Tibial artery (tissue), 4 donors: Measurements from ENCODE around the gene SFXN2.
"Not testable (repeated sequence)": the region's sequence is repeated elsewhere in the genome, so short reads cannot be mapped to it uniquely, and the experiment has no call there.

Experiments used
- DNase-seq, 2 donors: peaks; one replicate each; pipeline ENCODE4 v3.0.0-alpha.2; 2019
- H3K27ac ChIP-seq, 2 donors: fragments of 200-600 bp; sonication (generic) in 1 of 2; 1 replicate in 1 of 2; 2 replicates in 1 of 2; pipeline ENCODE4 v1.5.1; 2018 to 2019; ENCODE audit warnings: mild to moderate bottlenecking in 1 of 2
- H3K27me3 ChIP-seq, 2 donors: fragments of 200-600 bp; sonication (generic) in 1 of 2; one replicate each; pipeline versions ENCODE4 v1.5.1 to v1.6.0; 2016 to 2019
- H3K36me3 ChIP-seq, 3 donors: fragments of 200-600 bp; sonication (generic) in 2 of 3; one replicate each; pipeline ENCODE4 v1.5.1; 2016 to 2019; ENCODE audit warnings: mild to moderate bottlenecking in 2 of 3
- H3K4me1 ChIP-seq, 4 donors: fragments of 200-600 bp; sonication (generic) in 2 of 4; 1 replicate in 3 of 4; 2 replicates in 1 of 4; pipeline ENCODE4 v1.5.1; 2016 to 2019
- H3K4me3 ChIP-seq, 2 donors: fragments of 200-600 bp; sonication (generic) in 1 of 2; 1 replicate in 1 of 2; 2 replicates in 1 of 2; pipeline ENCODE4 v1.5.1; 2018 to 2019; ENCODE audit warnings: mild to moderate bottlenecking in 2 of 2
- H3K9me3 ChIP-seq, 3 donors: fragments of 200-600 bp; sonication (generic) in 1 of 3; one replicate each; pipeline ENCODE4 v1.5.1; 2016 to 2019
- intact Hi-C: fragments of 100-400 bp; cut with DNase I; formaldehyde crosslinking; loops from one replicate; pipeline ENCODE4 v1.15.0; 2023; ENCODE audit warnings: low total_unique reads
- TF ChIP-seq, protein P1 (sequence below), 2 experiments: fragments of 200-600 bp in 1 of 2; fragments of 450-650 bp in 1 of 2; IDR thresholded peaks; one replicate each; pipeline ENCODE4 v1.5.1; 2017 to 2019; ENCODE audit warnings: antibody characterized with exemption in 2 of 2, mild to moderate bottlenecking in 1 of 2, moderate library complexity in 1 of 2

SFXN2 gene

DNA sequence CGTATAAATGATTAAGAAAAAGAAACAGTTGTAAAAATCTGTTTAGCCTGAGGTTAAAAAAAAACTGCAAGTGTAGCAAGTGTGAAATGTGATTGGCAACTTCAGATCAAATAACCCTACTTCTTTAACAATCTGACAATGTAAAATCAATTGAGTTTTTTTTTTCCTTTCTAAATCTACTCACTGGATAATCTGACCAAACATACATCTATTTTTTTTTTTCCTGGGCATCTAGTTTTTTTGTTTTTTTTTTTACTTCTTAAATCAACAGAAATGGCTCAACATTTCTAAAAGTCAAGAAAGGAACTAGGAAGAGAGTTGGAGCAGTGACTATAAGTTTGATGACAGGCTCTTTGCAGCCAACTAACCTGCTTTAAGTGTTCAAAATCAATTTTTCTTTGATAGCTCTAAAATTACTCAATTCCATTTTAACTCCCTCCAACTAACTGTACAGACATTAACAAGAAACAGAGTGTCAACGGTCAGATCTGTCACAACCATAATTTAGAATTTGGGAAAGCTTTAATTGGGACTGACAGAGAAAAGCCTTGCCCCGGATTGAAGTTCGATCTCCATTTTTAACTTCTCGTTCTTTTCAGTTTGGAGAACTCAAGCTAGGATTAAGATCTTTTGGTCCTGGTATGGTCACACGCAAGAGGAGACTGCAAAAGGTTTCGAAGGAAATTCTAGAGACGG lies 1.4 kb upstream of the SFXN2 start:
- H3K27ac ChIP-seq = peak overlapping the region; percentile 87 to 90
- H3K4me3 ChIP-seq = peak overlapping the region; percentile 96 to 98
- no peaks in the 10 kb centered on the region for H3K9me3 ChIP-seq
- H3K4me1 ChIP-seq = peaks cover 0 to 20% (median 10%) of the 10 kb centered on the region in 4 donors
- no peak for DNase-seq
- TF ChIP-seq, protein P1, sequence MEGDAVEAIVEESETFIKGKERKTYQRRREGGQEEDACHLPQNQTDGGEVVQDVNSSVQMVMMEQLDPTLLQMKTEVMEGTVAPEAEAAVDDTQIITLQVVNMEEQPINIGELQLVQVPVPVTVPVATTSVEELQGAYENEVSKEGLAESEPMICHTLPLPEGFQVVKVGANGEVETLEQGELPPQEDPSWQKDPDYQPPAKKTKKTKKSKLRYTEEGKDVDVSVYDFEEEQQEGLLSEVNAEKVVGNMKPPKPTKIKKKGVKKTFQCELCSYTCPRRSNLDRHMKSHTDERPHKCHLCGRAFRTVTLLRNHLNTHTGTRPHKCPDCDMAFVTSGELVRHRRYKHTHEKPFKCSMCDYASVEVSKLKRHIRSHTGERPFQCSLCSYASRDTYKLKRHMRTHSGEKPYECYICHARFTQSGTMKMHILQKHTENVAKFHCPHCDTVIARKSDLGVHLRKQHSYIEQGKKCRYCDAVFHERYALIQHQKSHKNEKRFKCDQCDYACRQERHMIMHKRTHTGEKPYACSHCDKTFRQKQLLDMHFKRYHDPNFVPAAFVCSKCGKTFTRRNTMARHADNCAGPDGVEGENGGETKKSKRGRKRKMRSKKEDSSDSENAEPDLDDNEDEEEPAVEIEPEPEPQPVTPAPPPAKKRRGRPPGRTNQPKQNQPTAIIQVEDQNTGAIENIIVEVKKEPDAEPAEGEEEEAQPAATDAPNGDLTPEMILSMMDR (IDR thresholded peaks at IDR 0.05) = no peak
- intact Hi-C loops = loop anchor here (5.0 to 10.0 kb wide), 2 partner anchors 66 to 652 kb away; partner anchors contain the start of gene TAF5
- H3K36me3 ChIP-seq = no peaks in the 10 kb centered on the region
- H3K27me3 ChIP-seq = no peaks in the 10 kb centered on the region

DNA sequence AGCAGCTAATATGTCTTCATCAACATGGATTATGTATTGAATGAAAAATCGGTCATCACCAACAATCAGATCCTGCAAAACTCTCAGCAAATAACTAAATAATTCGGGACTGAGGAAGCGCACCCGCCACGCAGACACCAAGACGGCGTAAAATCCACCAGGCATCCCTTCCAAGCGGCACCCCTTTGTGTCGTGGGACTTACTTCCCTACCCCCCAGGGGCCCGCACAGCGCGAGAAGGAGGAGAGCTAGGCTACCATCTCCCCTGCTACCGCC lies 960 bp upstream of the SFXN2 start:
- TF ChIP-seq, protein P1 (IDR thresholded peaks at IDR 0.05) = peak in 1 of 2 experiments; percentile 52
- Histone ChIP-seq H3K36me3 (no peaks in the 10 kb centered on the region), H3K27ac (peak overlapping the region; percentile 87 to 90), H3K9me3 (no peaks in the 10 kb centered on the region), H3K4me3 (peak overlapping the region; percentile 96 to 98), H3K4me1 (peaks cover 0 to 20% (median 10%) of the 10 kb centered on the region in 4 donors), H3K27me3 (no peaks in the 10 kb centered on the region)
- DNase-seq = no peak
- intact Hi-C loops = loop anchor here (5.0 to 10.0 kb wide), 2 partner anchors 66 to 651 kb away; partner anchors contain the start of gene TAF5

DNA sequence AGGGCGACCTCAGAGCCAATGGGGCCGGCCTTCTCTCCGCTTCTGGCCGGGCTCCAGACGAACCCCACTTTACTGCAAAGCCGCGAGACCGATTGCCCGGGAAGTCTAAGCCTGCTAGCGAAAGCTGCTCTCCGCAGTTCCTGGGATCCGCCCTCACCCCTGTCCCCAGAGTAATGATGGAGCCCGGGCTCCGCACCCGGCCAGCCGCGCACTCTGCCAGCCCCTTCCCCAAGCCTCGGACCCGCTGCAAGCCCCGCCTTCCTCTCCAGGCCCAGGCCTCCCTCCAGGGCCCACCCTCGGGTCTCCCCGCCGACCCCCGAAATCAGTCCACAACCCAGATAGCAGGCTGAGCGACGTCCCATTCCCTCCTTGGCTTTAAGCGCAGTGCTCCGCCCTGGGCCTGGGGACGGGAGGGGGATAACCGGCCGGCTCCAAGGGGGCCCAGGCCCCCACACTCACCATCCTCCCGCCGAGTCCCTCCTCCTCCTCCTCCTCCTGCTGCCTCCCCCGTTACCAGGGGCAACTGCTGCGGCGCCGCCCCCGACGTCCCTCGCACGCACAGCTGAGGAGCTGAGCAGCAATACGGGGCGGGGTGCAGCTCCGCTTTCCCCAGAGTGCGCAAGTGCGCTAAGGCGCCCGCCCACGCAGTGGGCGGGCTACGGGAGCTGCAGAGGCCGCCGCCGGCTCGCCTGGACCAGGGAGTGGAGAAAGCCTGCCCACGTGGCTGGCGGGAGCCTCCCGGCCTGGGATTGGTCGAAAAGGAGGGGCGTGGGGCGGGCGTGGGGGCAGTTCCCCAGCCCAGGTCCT lies 419 bp upstream of the SFXN2 start, which contains the start of gene ARL3:
ARL3 (minus strand) TSS at position 584 of the 807 bp plus-strand sequence; CDS start at position 462, 122 bp downstream.
- TF ChIP-seq, protein P1 (IDR thresholded peaks at IDR 0.05) = peak in 1 of 2 experiments; percentile 54
- peaks cover 0 to 20% (median 10%) of the 10 kb centered on the region in 4 donors for H3K4me1 ChIP-seq
- no peaks in the 10 kb centered on the region for H3K36me3 ChIP-seq
- H3K4me3 ChIP-seq = peak within 1 kb of the TSS; percentile 96 to 98
- H3K27me3 ChIP-seq = no peaks in the 10 kb centered on the region
- DNase-seq = peak; percentile 98 to 99
- intact Hi-C loops = loop anchor here (5.0 to 10.0 kb wide), 2 partner anchors 67 to 651 kb away; partner anchors contain the start of gene TAF5
- no peaks in the 10 kb centered on the region for H3K9me3 ChIP-seq
- peak within 1 kb of the TSS; percentile 87 to 90 for H3K27ac ChIP-seq

DNA sequence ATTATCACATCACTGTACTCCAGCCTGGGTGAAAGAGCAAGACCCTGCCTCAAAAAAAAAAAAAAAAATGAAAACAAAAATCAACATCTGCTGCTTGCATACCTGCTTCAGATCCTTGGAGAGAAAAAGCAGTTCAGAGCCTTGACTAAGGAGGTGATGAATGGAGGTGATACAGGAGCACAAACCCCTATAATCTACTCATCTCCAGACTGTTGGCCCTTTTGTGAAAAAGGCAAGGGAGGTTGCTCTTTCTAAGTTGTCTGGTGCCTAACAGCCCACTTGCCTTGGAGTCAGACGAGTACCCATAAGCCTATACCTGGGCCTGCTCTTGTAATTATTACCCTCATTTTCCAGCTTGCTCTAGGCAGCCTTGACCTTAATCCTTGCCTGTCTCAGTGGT lies 1.4 kb downstream of the SFXN2 start:
- Histone ChIP-seq H3K27ac (no peak overlapping the region), H3K9me3 (no peaks in the 10 kb centered on the region), H3K27me3 (no peaks in the 10 kb centered on the region), H3K4me3 (no peak overlapping the region), H3K36me3 (no peaks in the 10 kb centered on the region), H3K4me1 (peaks cover 0 to 23% (median 10%) of the 10 kb centered on the region in 4 donors)
- DNase-seq = no peak
- TF ChIP-seq, protein P1 (IDR thresholded peaks at IDR 0.05) = no peak
- intact Hi-C loops = loop anchor here (10.0 kb wide), 1 partner anchor 649 kb away; the partner anchor contains the start of gene TAF5

DNA sequence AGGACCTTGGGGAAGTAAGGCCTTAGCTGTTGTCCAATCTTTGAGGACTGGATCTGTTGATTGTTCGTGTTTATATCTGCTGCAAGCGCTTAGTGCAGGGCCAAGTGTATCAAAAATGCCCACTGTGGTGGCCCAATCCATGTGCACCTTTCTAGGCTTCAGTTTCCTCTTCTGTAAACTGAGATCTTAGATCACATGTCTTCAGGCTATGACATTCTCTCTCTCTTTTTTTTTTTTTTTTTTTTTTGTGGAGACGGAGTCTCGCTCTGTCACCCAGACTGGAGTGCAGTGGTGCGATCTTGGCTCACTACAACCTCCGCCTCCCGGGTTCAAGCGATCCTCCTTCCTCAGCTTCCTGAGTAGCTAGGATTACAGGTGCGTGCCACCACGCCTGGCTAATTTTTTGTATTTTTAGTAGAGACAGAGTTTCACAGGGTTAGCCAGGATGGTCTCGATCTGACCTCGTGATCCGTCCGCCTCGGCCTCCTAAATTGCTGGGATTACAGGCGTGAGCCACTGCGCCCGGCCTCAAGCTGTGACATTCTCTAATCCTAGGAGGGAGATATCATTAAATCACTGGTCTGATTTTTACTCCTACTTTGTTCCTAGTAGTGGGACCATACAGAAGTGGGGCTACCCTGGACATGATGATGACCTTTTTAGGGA lies 2.6 kb downstream of the SFXN2 start:
- H3K4me1 ChIP-seq = peaks cover 0 to 25% (median 10%) of the 10 kb centered on the region in 4 donors
- DNase-seq, H3K9me3 ChIP-seq, H3K27me3 ChIP-seq, H3K4me3 ChIP-seq, H3K36me3 ChIP-seq, H3K27ac ChIP-seq: not testable (repeated sequence)
- intact Hi-C loops = loop anchor here (10.0 kb wide), 1 partner anchor 648 kb away; the partner anchor contains the start of gene TAF5
